Osteocyte (in vitro differentiated cells): ENCODE results near the gene DMRT3. TPM values are rescaled to one million over a fixed set of nuclear protein-coding genes. Genes with fewer than 3 reads are reported as not detected.

Experiments used
- DNase-seq: peaks from one replicate; pipeline ENCODE4 v3.0.0; 2021; ENCODE audit warnings: mixed read lengths; ENCODE audit not compliant: unreplicated experiment; ENCODE audit errors: extremely low spot score
- H3K27ac Mint-ChIP-seq: one replicate; pipeline ENCODE4 v1.8.0; 2021; ENCODE audit warnings: mild to moderate bottlenecking, mixed read lengths; ENCODE audit not compliant: unreplicated experiment
- H3K27me3 Mint-ChIP-seq: one replicate; pipeline ENCODE4 v1.8.0; 2021; ENCODE audit warnings: mixed read lengths; ENCODE audit not compliant: unreplicated experiment
- H3K36me3 Mint-ChIP-seq: one replicate; pipeline ENCODE4 v1.8.0; 2021; ENCODE audit warnings: mixed read lengths; ENCODE audit not compliant: unreplicated experiment
- H3K4me1 Mint-ChIP-seq: one replicate; pipeline ENCODE4 v1.8.0; 2021; ENCODE audit warnings: mixed read lengths; ENCODE audit not compliant: unreplicated experiment
- H3K4me3 Mint-ChIP-seq: one replicate; pipeline ENCODE4 v1.8.0; 2021; ENCODE audit warnings: mild to moderate bottlenecking, moderate library complexity, mixed read lengths; ENCODE audit not compliant: unreplicated experiment
- H3K9me3 Mint-ChIP-seq: one replicate; pipeline ENCODE4 v1.8.0; 2021; ENCODE audit warnings: mixed read lengths; ENCODE audit not compliant: unreplicated experiment
- CTCF ChIP-seq: fragments of 200-600 bp; sonication (generic); IDR thresholded peaks from 2 replicates; pipeline ENCODE4 v1.5.0; 2021; ENCODE audit warnings: antibody characterized with exemption, mild to moderate bottlenecking, moderate library complexity
- total RNA-seq: library from RNA; stranded (reverse); gene quantifications from 2 replicates; pipeline ENCODE4 v1.2.1, GENCODE V29; 2021

DMRT3 gene
- total RNA-seq, 1 donor from 2014 or later = not detected

GRCh38 chr9:933356-933755 lies 43.1 kb upstream of the DMRT3 start:
- TF ChIP-seq CTCF = no peak
- H3K4me3 Mint-ChIP-seq = no peak overlapping the region
- DNase-seq = no peak
- H3K9me3 Mint-ChIP-seq = peaks cover 11% of the 10 kb centered on the region
- H3K4me1 Mint-ChIP-seq = no peaks in the 10 kb centered on the region
- H3K27ac Mint-ChIP-seq = no peak overlapping the region
- H3K36me3 Mint-ChIP-seq = no peaks in the 10 kb centered on the region
- no peaks in the 10 kb centered on the region for H3K27me3 Mint-ChIP-seq

GRCh38 chr9:935348-935965 lies 41.0 kb upstream of the DMRT3 start:
- Mint-ChIP-seq H3K27ac (no peak overlapping the region), H3K27me3 (no peaks in the 10 kb centered on the region), H3K4me3 (no peak overlapping the region)

GRCh38 chr9:942805-943580 lies 33.5 kb upstream of the DMRT3 start:
- H3K9me3 Mint-ChIP-seq = peaks cover 7% of the 10 kb centered on the region
- H3K4me1 Mint-ChIP-seq = no peaks in the 10 kb centered on the region
- H3K4me3 Mint-ChIP-seq = no peak overlapping the region
- no peak for DNase-seq
- no peak overlapping the region for H3K27ac Mint-ChIP-seq
- H3K36me3 Mint-ChIP-seq = no peaks in the 10 kb centered on the region
- TF ChIP-seq CTCF = no peak
- no peaks in the 10 kb centered on the region for H3K27me3 Mint-ChIP-seq

More at GRCh38 chr9:935348-935965, 41.0 kb upstream of the DMRT3 start:
- no peaks in the 10 kb centered on the region for H3K36me3 Mint-ChIP-seq
- peaks cover 12% of the 10 kb centered on the region for H3K9me3 Mint-ChIP-seq
- DNase-seq = no peak
- H3K4me1 Mint-ChIP-seq = no peaks in the 10 kb centered on the region
- no peak for TF ChIP-seq CTCF

GRCh38 chr9:947985-948384 lies 28.5 kb upstream of the DMRT3 start:
- no peaks in the 10 kb centered on the region for H3K9me3 Mint-ChIP-seq
- H3K27me3 Mint-ChIP-seq = peaks cover 4% of the 10 kb centered on the region
- no peak overlapping the region for H3K4me3 Mint-ChIP-seq
- no peaks in the 10 kb centered on the region for H3K36me3 Mint-ChIP-seq
- no peak overlapping the region for H3K27ac Mint-ChIP-seq
- no peak for DNase-seq
- no peak for TF ChIP-seq CTCF
- no peaks in the 10 kb centered on the region for H3K4me1 Mint-ChIP-seq

GRCh38 chr9:948497-948896 lies 28.0 kb upstream of the DMRT3 start:
- DNase-seq = no peak
- peaks cover 4% of the 10 kb centered on the region for H3K27me3 Mint-ChIP-seq
- no peak overlapping the region for H3K4me3 Mint-ChIP-seq
- no peak for TF ChIP-seq CTCF
- H3K4me1 Mint-ChIP-seq = no peaks in the 10 kb centered on the region
- H3K9me3 Mint-ChIP-seq = no peaks in the 10 kb centered on the region
- H3K36me3 Mint-ChIP-seq = no peaks in the 10 kb centered on the region
- H3K27ac Mint-ChIP-seq = no peak overlapping the region
